Small intestine (tissue), 7 donors: Measurements from ENCODE around the gene USP12. TPM values are rescaled to one million over a fixed set of nuclear protein-coding genes. Genes with fewer than 3 reads are reported as not detected.
A peak's percentile ranks its signal among the peaks of the same experiment; 100 is the strongest.

Source experiments
- DNase-seq, 2 donors: peaks; one replicate each; pipeline versions ENCODE4 v3.0.0 to v3.0.0-alpha.2; 2013
- FAIRE-seq: peaks from 2 replicates; lab custom pipeline; 2012; peaks lifted over from hg19 to GRCh38; lab: Jason Lieb, UNC
- H3K27ac ChIP-seq, 3 donors: one replicate each; pipeline ENCODE4 v1.5.1; 2013; ENCODE audit warnings: low read length in 2 of 3, mild to moderate bottlenecking in 2 of 3, control low read depth in 1 of 3, inconsistent platforms in 1 of 3, low read depth in 1 of 3, moderate library complexity in 1 of 3
- H3K27me3 ChIP-seq, 3 donors: one replicate each; pipeline ENCODE4 v1.6.1; 2013; ENCODE audit warnings: low read length in 3 of 3, inconsistent platforms in 1 of 3; ENCODE audit not compliant: control insufficient read depth in 3 of 3, insufficient read depth in 3 of 3
- H3K36me3 ChIP-seq, 3 donors: one replicate each; pipeline ENCODE4 v1.6.1; 2013; ENCODE audit warnings: low read length in 3 of 3, inconsistent platforms in 1 of 3, low read depth in 1 of 3, mild to moderate bottlenecking in 1 of 3, moderate library complexity in 1 of 3; ENCODE audit not compliant: control insufficient read depth in 3 of 3, insufficient read depth in 2 of 3
- H3K4me1 ChIP-seq, 3 donors: one replicate each; pipeline ENCODE4 v1.6.1; 2013; ENCODE audit warnings: low read length in 2 of 3, inconsistent platforms in 1 of 3, low read depth in 1 of 3, mild to moderate bottlenecking in 1 of 3, moderate library complexity in 1 of 3; ENCODE audit not compliant: control insufficient read depth in 3 of 3, insufficient read depth in 2 of 3
- H3K4me3 ChIP-seq, 3 donors: one replicate each; pipeline ENCODE4 v1.5.1; 2013; ENCODE audit warnings: low read length in 3 of 3, control low read depth in 1 of 3, inconsistent platforms in 1 of 3, low read depth in 1 of 3, mild to moderate bottlenecking in 1 of 3, moderate library complexity in 1 of 3
- H3K9me3 ChIP-seq, 2 donors: one replicate each; pipeline ENCODE4 v1.6.1; 2013; ENCODE audit warnings: low read depth in 1 of 2, low read length in 1 of 2; ENCODE audit not compliant: control insufficient read depth in 2 of 2, insufficient read depth in 1 of 2
- WGBS, 3 donors: extraction: QIAGEN DNeasy Blood & Tissue Kit; methylation state at CpG; one replicate each; pipeline ENCODE4 v1.1.7; 2013; 5-methylcytosine and 5-hydroxymethylcytosine counted together
- polyA plus RNA-seq, 4 donors: library from polyadenylated mRNA; stranded (reverse) in 3 of 4; unstranded in 1 of 4; fragments of 200-250 nt in 3 of 4; fragments of 120-200 nt in 1 of 4; gene quantifications; one replicate each; pipeline versions ENCODE4 v1.2.1 to v1.2.3, GENCODE V29; 2013
- donor health status: healthy with polysubstance abuse.
- donor health status: control.
- donor health status: control.
- donor health status: Bipolar disorder and iron deficiency.
- donor health status: healthy.

The USP12 gene
- polyA plus RNA-seq, 4 donors = 12.3 to 45.6 (median 20.7) TPM

GRCh38 chr13:27182054-27182453 is 10.4 kb upstream of the USP12 start:
- FAIRE-seq = no peak
- no peak overlapping the region for H3K4me3 ChIP-seq
- 89 to 97% (median 97%) methylated on average over 2 of the region's 2 CpGs for WGBS, 3 donors

GRCh38 chr13:27177852-27178251 is 6.2 kb upstream of the USP12 start:
- no peak for DNase-seq
- no peak for FAIRE-seq
- Histone ChIP-seq H3K27me3 (no peaks in the 10 kb centered on the region), H3K4me1 (peaks cover 0 to 5% (median 0%) of the 10 kb centered on the region in 3 donors), H3K9me3 (peaks cover 0 to 2% of the 10 kb centered on the region in 2 donors), H3K27ac (no peak overlapping the region), H3K36me3 (no peaks in the 10 kb centered on the region), H3K4me3 (no peak overlapping the region)
- WGBS, 3 donors = 40 to 69% (median 55%) methylated on average over 3 of the region's 3 CpGs

More at GRCh38 chr13:27182054-27182453, 10.4 kb upstream of the USP12 start:
- Histone ChIP-seq H3K27me3 (no peaks in the 10 kb centered on the region), H3K27ac (no peak overlapping the region), H3K36me3 (no peaks in the 10 kb centered on the region), H3K4me1 (no peaks in the 10 kb centered on the region), H3K9me3 (peaks cover 0 to 2% of the 10 kb centered on the region in 2 donors)
- no peak for DNase-seq

GRCh38 chr13:27176470-27177410 is 5.1 kb upstream of the USP12 start:
- no peak for FAIRE-seq
- H3K27ac ChIP-seq = no peak overlapping the region
- 66 to 76% (median 75%) methylated on average over 8 of the region's 8 CpGs for WGBS, 3 donors

GRCh38 chr13:27174766-27175455 is 3.3 kb upstream of the USP12 start:
- no peak for FAIRE-seq
- Histone ChIP-seq H3K27me3 (no peaks in the 10 kb centered on the region), H3K4me1 (peaks cover 0 to 10% (median 0%) of the 10 kb centered on the region in 3 donors), H3K4me3 (no peak overlapping the region), H3K9me3 (no peaks in the 10 kb centered on the region), H3K36me3 (no peaks in the 10 kb centered on the region), H3K27ac (peak overlapping the region in 1 of 3 donors; percentile 52)
- 46 to 68% (median 56%) methylated on average over 6 of the region's 6 CpGs for WGBS, 3 donors
- DNase-seq = peak in 1 of 2 donors; percentile 37

More at GRCh38 chr13:27176470-27177410, 5.1 kb upstream of the USP12 start:
- no peaks in the 10 kb centered on the region for H3K36me3 ChIP-seq
- no peak for DNase-seq
- H3K27me3 ChIP-seq = no peaks in the 10 kb centered on the region
- no peak overlapping the region for H3K4me3 ChIP-seq
- no peaks in the 10 kb centered on the region for H3K9me3 ChIP-seq
- H3K4me1 ChIP-seq = peaks cover 0 to 10% (median 0%) of the 10 kb centered on the region in 3 donors

- 9 to 16% (median 12%) methylated on average over 3 of the region's 3 CpGs for WGBS, 3 donors
- FAIRE-seq = no peak
- Histone ChIP-seq H3K9me3 (no peaks in the 10 kb centered on the region), H3K4me1 (peaks cover 6 to 27% (median 13%) of the 10 kb centered on the region in 3 donors), H3K27me3 (no peaks in the 10 kb centered on the region), H3K36me3 (no peaks in the 10 kb centered on the region), H3K4me3 (peak overlapping the region in 2 of 3 donors; percentile 67 to 100), H3K27ac (peak overlapping the region in 2 of 3 donors; percentile 71 to 94)
- DNase-seq = peak in 1 of 2 donors; percentile 20
Measured at GRCh38 chr13:27172495-27172842, 858 bp upstream of the USP12 start.

GRCh38 chr13:27171827-27172494 is 350 bp upstream of the USP12 start:
- peak overlapping the region; percentile 67 to 100 (median 93) for H3K4me3 ChIP-seq
- H3K4me1 ChIP-seq = peaks cover 6 to 27% (median 13%) of the 10 kb centered on the region in 3 donors
- H3K36me3 ChIP-seq = no peaks in the 10 kb centered on the region
- WGBS, 3 donors = 0 to 1% (median 0%) methylated on average over 43 to 73 of the region's 73 CpGs
- no peaks in the 10 kb centered on the region for H3K9me3 ChIP-seq
- DNase-seq = peak; percentile 91 to 97
- peak overlapping the region; percentile 94 to 97 (median 96) for H3K27ac ChIP-seq
- no peak for FAIRE-seq
- no peaks in the 10 kb centered on the region for H3K27me3 ChIP-seq

GRCh38 chr13:27170516-27171243 is 931 bp downstream of the USP12 start:
- peaks cover 6 to 27% (median 13%) of the 10 kb centered on the region in 3 donors for H3K4me1 ChIP-seq
- DNase-seq = peak; percentile 45 to 69
- H3K27ac ChIP-seq = peak overlapping the region; percentile 78 to 97 (median 96)
- FAIRE-seq = no peak
- peak overlapping the region; percentile 76 to 100 (median 93) for H3K4me3 ChIP-seq
- no peaks in the 10 kb centered on the region for H3K36me3 ChIP-seq
- no peaks in the 10 kb centered on the region for H3K27me3 ChIP-seq
- H3K9me3 ChIP-seq = no peaks in the 10 kb centered on the region
- WGBS, 3 donors = 0 to 1% (median 1%) methylated on average over 37 to 56 of the region's 56 CpGs
